ENCODE measurements around the gene NDUFS7. TPM values are rescaled to one million over a fixed set of nuclear protein-coding genes. Genes with fewer than 3 reads are reported as not detected.

Gene NDUFS7
- polyA plus RNA-seq, 2 of the 4 experiments (the other 2 are of a cell fraction), result 19.3 to 68.9 TPM

GRCh38 chr19:1383017-1383311, 743 bp upstream of the NDUFS7 start:
- peaks cover 4% of the 10 kb centered on the region; the same call in 1 of the 3 replicates for H3K4me1 ChIP-seq
- CTCF ChIA-PET, result interaction anchor here (0.9 to 2.4 kb wide), 9 partner anchors 10 to 139 kb away, joined by 3 to 15 read pairs (median 4); no protein-coding TSS in a partner anchor
- peak in 1 of 2 experiments; percentile 59; a peak in 2 of 6 replicates for ATAC-seq
- TF ChIP-seq, protein P1, sequence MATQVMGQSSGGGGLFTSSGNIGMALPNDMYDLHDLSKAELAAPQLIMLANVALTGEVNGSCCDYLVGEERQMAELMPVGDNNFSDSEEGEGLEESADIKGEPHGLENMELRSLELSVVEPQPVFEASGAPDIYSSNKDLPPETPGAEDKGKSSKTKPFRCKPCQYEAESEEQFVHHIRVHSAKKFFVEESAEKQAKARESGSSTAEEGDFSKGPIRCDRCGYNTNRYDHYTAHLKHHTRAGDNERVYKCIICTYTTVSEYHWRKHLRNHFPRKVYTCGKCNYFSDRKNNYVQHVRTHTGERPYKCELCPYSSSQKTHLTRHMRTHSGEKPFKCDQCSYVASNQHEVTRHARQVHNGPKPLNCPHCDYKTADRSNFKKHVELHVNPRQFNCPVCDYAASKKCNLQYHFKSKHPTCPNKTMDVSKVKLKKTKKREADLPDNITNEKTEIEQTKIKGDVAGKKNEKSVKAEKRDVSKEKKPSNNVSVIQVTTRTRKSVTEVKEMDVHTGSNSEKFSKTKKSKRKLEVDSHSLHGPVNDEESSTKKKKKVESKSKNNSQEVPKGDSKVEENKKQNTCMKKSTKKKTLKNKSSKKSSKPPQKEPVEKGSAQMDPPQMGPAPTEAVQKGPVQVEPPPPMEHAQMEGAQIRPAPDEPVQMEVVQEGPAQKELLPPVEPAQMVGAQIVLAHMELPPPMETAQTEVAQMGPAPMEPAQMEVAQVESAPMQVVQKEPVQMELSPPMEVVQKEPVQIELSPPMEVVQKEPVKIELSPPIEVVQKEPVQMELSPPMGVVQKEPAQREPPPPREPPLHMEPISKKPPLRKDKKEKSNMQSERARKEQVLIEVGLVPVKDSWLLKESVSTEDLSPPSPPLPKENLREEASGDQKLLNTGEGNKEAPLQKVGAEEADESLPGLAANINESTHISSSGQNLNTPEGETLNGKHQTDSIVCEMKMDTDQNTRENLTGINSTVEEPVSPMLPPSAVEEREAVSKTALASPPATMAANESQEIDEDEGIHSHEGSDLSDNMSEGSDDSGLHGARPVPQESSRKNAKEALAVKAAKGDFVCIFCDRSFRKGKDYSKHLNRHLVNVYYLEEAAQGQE (IDR thresholded peaks at IDR 0.05), result no peak
- TF ChIP-seq, protein P2, sequence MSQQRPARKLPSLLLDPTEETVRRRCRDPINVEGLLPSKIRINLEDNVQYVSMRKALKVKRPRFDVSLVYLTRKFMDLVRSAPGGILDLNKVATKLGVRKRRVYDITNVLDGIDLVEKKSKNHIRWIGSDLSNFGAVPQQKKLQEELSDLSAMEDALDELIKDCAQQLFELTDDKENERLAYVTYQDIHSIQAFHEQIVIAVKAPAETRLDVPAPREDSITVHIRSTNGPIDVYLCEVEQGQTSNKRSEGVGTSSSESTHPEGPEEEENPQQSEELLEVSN (IDR thresholded peaks at IDR 0.05; ENCODE audit: borderline replicate concordance, low read depth), result no peak
- TF ChIP-seq EHF (CRISPR knock-in tag; IDR thresholded peaks at IDR 0.05), result no peak
- no peak for TF ChIP-seq NFE2L2 (conservative IDR thresholded peaks at IDR 0.05; ENCODE audit: low read length)
- no peak for TF ChIP-seq JUNB (IDR thresholded peaks at IDR 0.05)
- TF ChIP-seq HOXA7 (CRISPR knock-in tag; IDR thresholded peaks at IDR 0.05), result no peak
- TF ChIP-seq MYC (IDR thresholded peaks at IDR 0.05; ENCODE audit: borderline replicate concordance, low read length), result no peak
- TF ChIP-seq ZC3H11A (IDR thresholded peaks at IDR 0.05), result no peak
- no peak for TF ChIP-seq CBX2 (IDR thresholded peaks at IDR 0.05; ENCODE audit: borderline replicate concordance, low read depth)
- TF ChIP-seq CEBPB (IDR thresholded peaks at IDR 0.05), result no peak
- TF ChIP-seq, protein P3, sequence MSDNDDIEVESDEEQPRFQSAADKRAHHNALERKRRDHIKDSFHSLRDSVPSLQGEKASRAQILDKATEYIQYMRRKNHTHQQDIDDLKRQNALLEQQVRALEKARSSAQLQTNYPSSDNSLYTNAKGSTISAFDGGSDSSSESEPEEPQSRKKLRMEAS (IDR thresholded peaks at IDR 0.05), result no peak
- TF ChIP-seq, protein P4, sequence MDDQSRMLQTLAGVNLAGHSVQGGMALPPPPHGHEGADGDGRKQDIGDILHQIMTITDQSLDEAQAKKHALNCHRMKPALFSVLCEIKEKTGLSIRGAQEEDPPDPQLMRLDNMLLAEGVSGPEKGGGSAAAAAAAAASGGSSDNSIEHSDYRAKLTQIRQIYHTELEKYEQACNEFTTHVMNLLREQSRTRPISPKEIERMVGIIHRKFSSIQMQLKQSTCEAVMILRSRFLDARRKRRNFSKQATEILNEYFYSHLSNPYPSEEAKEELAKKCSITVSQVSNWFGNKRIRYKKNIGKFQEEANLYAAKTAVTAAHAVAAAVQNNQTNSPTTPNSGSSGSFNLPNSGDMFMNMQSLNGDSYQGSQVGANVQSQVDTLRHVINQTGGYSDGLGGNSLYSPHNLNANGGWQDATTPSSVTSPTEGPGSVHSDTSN (IDR thresholded peaks at IDR 0.05), result no peak
- TF ChIP-seq CBX8 (IDR thresholded peaks at IDR 0.05), result no peak
- no peak for TF ChIP-seq SREBF2 (IDR thresholded peaks at IDR 0.05)
- TF ChIP-seq, protein P5, sequence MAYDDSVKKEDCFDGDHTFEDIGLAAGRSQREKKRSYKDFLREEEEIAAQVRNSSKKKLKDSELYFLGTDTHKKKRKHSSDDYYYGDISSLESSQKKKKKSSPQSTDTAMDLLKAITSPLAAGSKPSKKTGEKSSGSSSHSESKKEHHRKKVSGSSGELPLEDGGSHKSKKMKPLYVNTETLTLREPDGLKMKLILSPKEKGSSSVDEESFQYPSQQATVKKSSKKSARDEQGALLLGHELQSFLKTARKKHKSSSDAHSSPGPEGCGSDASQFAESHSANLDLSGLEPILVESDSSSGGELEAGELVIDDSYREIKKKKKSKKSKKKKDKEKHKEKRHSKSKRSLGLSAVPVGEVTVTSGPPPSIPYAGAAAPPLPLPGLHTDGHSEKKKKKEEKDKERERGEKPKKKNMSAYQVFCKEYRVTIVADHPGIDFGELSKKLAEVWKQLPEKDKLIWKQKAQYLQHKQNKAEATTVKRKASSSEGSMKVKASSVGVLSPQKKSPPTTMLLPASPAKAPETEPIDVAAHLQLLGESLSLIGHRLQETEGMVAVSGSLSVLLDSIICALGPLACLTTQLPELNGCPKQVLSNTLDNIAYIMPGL (CRISPR knock-in tag; IDR thresholded peaks at IDR 0.05; ENCODE audit: borderline replicate concordance), result no peak
- no peak for TF ChIP-seq NPAS2 (CRISPR knock-in tag; IDR thresholded peaks at IDR 0.05; ENCODE audit: borderline replicate concordance)
- TF ChIP-seq HEYL (CRISPR knock-in tag; IDR thresholded peaks at IDR 0.05), result no peak
- TF ChIP-seq NR3C1 (IDR thresholded peaks at IDR 0.05), result no peak
- H3K4me2 ChIP-seq, result peak overlapping the region; percentile 36; the same call in 1 of the 3 replicates
- no peak overlapping the region for H3K4me3 ChIP-seq
- WGBS (ENCODE audit: missing lambda C conversion rate), result 7% methylated on average over 9 of the region's 9 CpGs
- H3K9me3 ChIP-seq, result no peaks in the 10 kb centered on the region
- DNase-seq (ENCODE audit: low read depth in 1 of 2, low spot score in 1 of 2), result peak in 1 of 2 experiments; percentile 37
- no peak overlapping the region for H3K27ac ChIP-seq
- FAIRE-seq, result no peak
- POLR2A ChIA-PET, result interaction anchor here (0.6 to 2.1 kb wide), 3 partner anchors 26 to 114 kb away, joined by 3 to 10 read pairs (median 4); partner anchors contain the start of gene CIRBP

- FAIRE-seq, result no peak
- TF ChIP-seq, protein P5 (CRISPR knock-in tag; IDR thresholded peaks at IDR 0.05; ENCODE audit: borderline replicate concordance), result no peak
- TF ChIP-seq FOSB (CRISPR knock-in tag; IDR thresholded peaks at IDR 0.05) (no peak), HOXB5 (CRISPR knock-in tag; IDR thresholded peaks at IDR 0.05) (no peak), HES2 (IDR thresholded peaks at IDR 0.05) (no peak), ELK1 (IDR thresholded peaks at IDR 0.05; ENCODE audit: low read depth, low read length) (no peak), NR3C1 (IDR thresholded peaks at IDR 0.05) (no peak), POLR2A (IDR thresholded peaks at IDR 0.05; ENCODE audit: low read length) (no peak), POLR2AphosphoS2 (conservative IDR thresholded peaks at IDR 0.05; ENCODE audit: low read length) (no peak), CBX2 (IDR thresholded peaks at IDR 0.05; ENCODE audit: borderline replicate concordance, low read depth) (no peak)
- TF ChIP-seq, protein P2 (IDR thresholded peaks at IDR 0.05; ENCODE audit: borderline replicate concordance, low read depth), result no peak
Observed at GRCh38 chr19:1384085-1384462, 367 bp downstream of the NDUFS7 start.

More at GRCh38 chr19:1384085-1384462, 367 bp downstream of the NDUFS7 start:
- H3K4me2 ChIP-seq, result peak overlapping the region; percentile 94
- WGBS (ENCODE audit: missing lambda C conversion rate), result 3% methylated on average over 4 of the region's 23 CpGs
- CTCF ChIA-PET, result interaction anchor here (0.5 to 2.8 kb wide), 2 partner anchors 21 to 69 kb away, joined by 3 to 11 read pairs; no protein-coding TSS in a partner anchor
- peaks cover 4% of the 10 kb centered on the region; the same call in 1 of the 3 replicates for H3K4me1 ChIP-seq
- ATAC-seq (peak; percentile 4 to 5; a peak in 2 of 6 replicates), DNase-seq (ENCODE audit: low read depth in 1 of 2, low spot score in 1 of 2) (no peak)
- no peaks in the 10 kb centered on the region for H3K9me3 ChIP-seq
- POLR2A ChIA-PET, result no interaction called here
- H3K27ac ChIP-seq, result peak overlapping the region; percentile 78 to 96
- H3K4me3 ChIP-seq, result peak overlapping the region; percentile 82

Data from A549 (cell line).